Fibroblast of skin of abdomen (primary cell): Measurements from ENCODE around the gene DUS1L.

Source experiments
- DNase-seq: peaks from one replicate; pipeline ENCODE4 v3.0.0-alpha.2; 2013

Gene DUS1L

GRCh38 chr17:82076018-82076784, 10.6 kb upstream of the DUS1L start:
- DNase-seq, result no peak

- DNase-seq, result no peak
Measured at GRCh38 chr17:82073446-82073845, 7.8 kb upstream of the DUS1L start.

GRCh38 chr17:82072827-82073226, 7.2 kb upstream of the DUS1L start:
- DNase-seq, result no peak

GRCh38 chr17:82070611-82071010, 5.0 kb upstream of the DUS1L start:
- DNase-seq, result no peak

- no peak for DNase-seq
Measured at GRCh38 chr17:82065193-82065637, 389 bp downstream of the DUS1L start.

- DNase-seq, result no peak
Measured at GRCh38 chr17:82064433-82065192, 991 bp downstream of the DUS1L start.

- DNase-seq, result no peak
Measured at GRCh38 chr17:82063424-82064415, 1.9 kb downstream of the DUS1L start.

- DNase-seq, result no peak
Measured at GRCh38 chr17:82062984-82063368, 2.6 kb downstream of the DUS1L start.

GRCh38 chr17:82062076-82062983, 3.3 kb downstream of the DUS1L start:
- DNase-seq, result no peak

GRCh38 chr17:82061047-82061925, 4.3 kb downstream of the DUS1L start:
- no peak for DNase-seq

- no peak for DNase-seq
Measured at GRCh38 chr17:82060614-82061013, 5.0 kb downstream of the DUS1L start.

GRCh38 chr17:82060001-82060380, 5.6 kb downstream of the DUS1L start:
- no peak for DNase-seq

- no peak for DNase-seq
Measured at GRCh38 chr17:82059272-82060000, 6.2 kb downstream of the DUS1L start.

GRCh38 chr17:82058855-82059249, 6.8 kb downstream of the DUS1L start:
- DNase-seq, result no peak

GRCh38 chr17:82058230-82058854, 7.3 kb downstream of the DUS1L start:
- DNase-seq, result no peak

- no peak for DNase-seq
Measured at GRCh38 chr17:82056729-82057621, 8.6 kb downstream of the DUS1L start.

- DNase-seq, result no peak
Measured at GRCh38 chr17:82055965-82056728, 9.5 kb downstream of the DUS1L start.
